Neural cell (in vitro differentiated cells): ENCODE measurements around the gene EXPH5. TPM values are rescaled to one million over a fixed set of nuclear protein-coding genes. Genes with fewer than 3 reads are reported as not detected.

Experiments used
- H2AFZ ChIP-seq: fragments of 200-600, 300-800 bp; sonication (generic), shearing (Covaris generic); 2 replicates; pipeline ENCODE4 v1.6.0; 2014; ENCODE audit warnings: low read depth, mild to moderate bottlenecking, antibody characterized with exemption, low read length, moderate library complexity
- H3F3A ChIP-seq: fragments of 200-600 bp; shearing (Covaris generic); 2 replicates; pipeline ENCODE4 v1.6.1; 2016; ENCODE audit warnings: mild to moderate bottlenecking, moderate library complexity, mixed read lengths, antibody characterized with exemption, low read length; ENCODE audit not compliant: insufficient read depth, poor library complexity, severe bottlenecking
- H3K27ac ChIP-seq: fragments of 200-600, 300-800 bp; sonication (generic), shearing (Covaris generic); 2 replicates; pipeline ENCODE4 v1.5.1; 2014; ENCODE audit warnings: mild to moderate bottlenecking, low read length, moderate library complexity
- H3K27me3 ChIP-seq: fragments of 300-800, 200-600 bp; sonication (generic), shearing (Covaris generic); 2 replicates; pipeline ENCODE4 v1.6.0; 2014; ENCODE audit warnings: mild to moderate bottlenecking, low read depth, low read length, moderate library complexity; ENCODE audit not compliant: insufficient read depth
- H3K36me3 ChIP-seq: fragments of 300-800, 200-600 bp; sonication (generic), shearing (Covaris generic); 2 replicates; pipeline ENCODE4 v1.5.1; 2014; ENCODE audit warnings: mild to moderate bottlenecking, antibody characterized with exemption, low read length, moderate library complexity; ENCODE audit not compliant: insufficient read depth
- H3K4me2 ChIP-seq: fragments of 300-800, 200-600 bp; sonication (generic), shearing (Covaris generic); 2 replicates; pipeline ENCODE4 v1.6.0; 2014; ENCODE audit warnings: mild to moderate bottlenecking, low read length
- H3K4me3 ChIP-seq: fragments of 300-800, 200-600 bp; sonication (generic), shearing (Covaris generic); 2 replicates; pipeline ENCODE4 v1.5.1; 2014; ENCODE audit warnings: mild to moderate bottlenecking, low read length, moderate library complexity
- H3K79me2 ChIP-seq: fragments of 200-600 bp; shearing (Covaris generic); replicated peaks from 2 replicates; pipeline ENCODE4 v1.6.0; 2014; ENCODE audit warnings: mild to moderate bottlenecking, low read length, moderate library complexity; ENCODE audit not compliant: insufficient read depth
- H3K9ac ChIP-seq: fragments of 300-800, 200-600 bp; sonication (generic), shearing (Covaris generic); 2 replicates; pipeline ENCODE4 v1.6.1; 2016; ENCODE audit warnings: mild to moderate bottlenecking, low read length, mixed read lengths
- H3K9me2 ChIP-seq: fragments of 200-600 bp; shearing (Covaris generic); 2 replicates; pipeline ENCODE4 v1.6.1; 2016; ENCODE audit warnings: mild to moderate bottlenecking, low read length, mixed read lengths; ENCODE audit not compliant: insufficient read depth
- H3K9me3 ChIP-seq: fragments of 200-600, 300-800 bp; sonication (generic), shearing (Covaris generic); 2 replicates; pipeline ENCODE4 v1.6.1; 2016; ENCODE audit warnings: mild to moderate bottlenecking, mixed run types, low read length, moderate library complexity, mixed read lengths
- H4K20me1 ChIP-seq: fragments of 200-600 bp; shearing (Covaris generic); 2 replicates; pipeline ENCODE4 v1.6.1; 2016; ENCODE audit warnings: mild to moderate bottlenecking, mixed run types; ENCODE audit not compliant: insufficient read depth
- EP300 ChIP-seq: fragments of 450-650 bp; conservative IDR thresholded peaks from 2 replicates; pipeline ENCODE4 v1.6.1; 2014; ENCODE audit warnings: antibody characterized with exemption, mild to moderate bottlenecking, moderate library complexity; ENCODE audit not compliant: poor library complexity, severe bottlenecking
- EZH2 ChIP-seq: fragments of 200-600, 300-800 bp; shearing (Covaris generic), sonication (generic); IDR thresholded peaks from 2 replicates; pipeline ENCODE4 v1.6.1; 2014; ENCODE audit warnings: antibody characterized with exemption, low read length, borderline replicate concordance, mild to moderate bottlenecking; ENCODE audit not compliant: insufficient read depth, poor library complexity, severe bottlenecking
- MXI1 ChIP-seq: fragments of 450-650 bp; conservative IDR thresholded peaks from 2 replicates; pipeline ENCODE4 v1.6.1; 2014; ENCODE audit warnings: antibody characterized with exemption, mild to moderate bottlenecking; ENCODE audit not compliant: poor library complexity, severe bottlenecking
- POLR2AphosphoS5 ChIP-seq: IDR thresholded peaks from 2 replicates; pipeline ENCODE4 v1.6.1; 2012
- RAD21 ChIP-seq: fragments of 450-650 bp; conservative IDR thresholded peaks from 2 replicates; pipeline ENCODE4 v1.6.1; 2014; ENCODE audit warnings: antibody characterized with exemption, mild to moderate bottlenecking, moderate library complexity
- SMC3 ChIP-seq: fragments of 450-650 bp; conservative IDR thresholded peaks from 2 replicates; pipeline ENCODE4 v1.6.1; 2014; ENCODE audit warnings: antibody characterized with exemption, mild to moderate bottlenecking, moderate library complexity; ENCODE audit not compliant: poor library complexity
- TAF1 ChIP-seq: IDR thresholded peaks from 2 replicates; pipeline ENCODE4 v1.6.1; 2012; ENCODE audit warnings: low read depth
- polyA plus RNA-seq: library from polyadenylated mRNA; depleted of rRNA; stranded (reverse); fragments of >200 nt; gene quantifications from 2 replicates; pipeline ENCODE4 v1.2.3, GENCODE V29; 2014
- TF ChIP-seq, protein P1 (sequence below): IDR thresholded peaks from 2 replicates; pipeline ENCODE4 v1.6.1; 2012; ENCODE audit warnings: borderline replicate concordance
- TF ChIP-seq, protein P2 (sequence below): fragments of 450-650 bp; IDR thresholded peaks from 2 replicates; pipeline ENCODE4 v1.5.1; 2014; ENCODE audit warnings: antibody characterized with exemption, mild to moderate bottlenecking, moderate library complexity; ENCODE audit not compliant: poor library complexity, severe bottlenecking

Gene EXPH5
- polyA plus RNA-seq, 1 donor from 2014 or later: not detected

DNA sequence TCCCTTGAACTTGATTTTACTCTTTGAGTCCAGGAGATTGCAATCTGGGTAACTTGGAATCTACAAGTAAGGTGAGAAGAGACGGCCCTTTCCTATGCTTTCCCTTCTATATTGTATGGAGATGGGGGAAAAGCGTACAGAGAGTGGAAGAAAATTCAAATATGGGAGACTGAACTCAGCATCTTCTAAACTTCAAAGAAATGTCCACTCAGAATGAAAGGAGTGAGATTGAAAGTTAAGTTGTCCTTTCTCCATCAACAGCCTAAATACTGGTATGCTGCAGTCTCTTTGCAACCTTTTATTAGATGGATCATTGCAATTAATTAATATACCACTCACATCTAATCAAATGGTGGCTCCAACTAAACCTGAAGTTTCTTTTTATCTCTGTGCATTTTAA, 6.4 kb upstream of the EXPH5 start:
- Histone ChIP-seq H2AFZ (no peak overlapping the region), H3F3A (no peaks in the 10 kb centered on the region), H3K9me3 (no peaks in the 10 kb centered on the region), H3K4me2 (no peak overlapping the region), H3K9ac (no peak overlapping the region), H4K20me1 (no peaks in the 10 kb centered on the region), H3K27ac (no peak overlapping the region), H3K4me3 (no peak overlapping the region), H3K36me3 (no peaks in the 10 kb centered on the region), H3K9me2 (no peaks in the 10 kb centered on the region), H3K27me3 (no peaks in the 10 kb centered on the region), H3K79me2 (no peaks in the 10 kb centered on the region)
- TF ChIP-seq EZH2: no peak

DNA sequence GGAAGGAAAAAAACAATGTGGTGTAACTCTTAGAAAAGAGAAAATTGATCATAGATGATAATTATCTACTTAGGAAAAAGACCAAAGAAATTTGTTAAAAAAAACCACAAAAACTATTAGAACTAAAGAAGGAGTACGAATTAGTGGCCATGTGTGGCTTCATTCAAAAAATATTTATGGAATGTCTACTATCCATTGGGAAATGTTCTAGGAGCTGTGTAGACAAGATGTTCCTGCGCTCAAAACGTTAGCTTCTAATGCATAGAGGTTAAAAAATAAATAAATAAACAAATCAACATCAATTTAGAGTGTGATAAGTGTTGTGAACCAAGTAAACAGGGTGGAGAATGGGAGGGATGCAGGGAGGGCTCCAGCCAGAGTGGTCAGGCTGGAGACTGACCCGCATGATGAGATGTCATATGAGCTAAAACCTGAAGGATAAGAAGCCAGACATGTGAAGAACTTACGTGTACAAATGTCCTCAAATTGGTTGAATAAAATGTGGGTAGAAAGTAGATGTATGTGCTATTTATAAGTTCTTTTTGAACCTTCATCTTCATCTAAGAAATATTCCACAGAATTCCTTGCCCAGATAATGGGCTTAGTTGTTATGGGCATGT, 4.3 kb upstream of the EXPH5 start:
- H3F3A ChIP-seq: no peaks in the 10 kb centered on the region

DNA sequence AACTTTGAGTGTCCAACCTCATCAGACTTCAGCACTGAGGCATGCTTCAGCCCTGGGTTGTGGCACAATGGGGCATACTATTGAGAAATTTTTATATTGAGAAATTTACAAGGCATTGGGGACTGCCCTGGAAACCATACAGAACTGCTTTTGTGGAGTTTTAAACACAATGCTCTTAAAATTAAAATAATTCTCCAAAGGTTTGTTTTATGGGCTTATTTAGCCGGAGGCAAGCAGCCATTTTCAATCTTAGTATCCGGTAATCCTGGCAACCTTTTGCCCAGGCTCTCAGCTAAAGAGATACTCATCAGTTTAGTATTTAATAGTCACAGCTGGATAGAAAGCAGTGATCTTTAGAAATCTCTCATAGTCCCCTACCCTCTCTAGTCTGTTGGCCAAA, 3.1 kb upstream of the EXPH5 start:
- H3K27ac ChIP-seq: no peak overlapping the region
- H3K4me3 ChIP-seq: no peak overlapping the region
- no peaks in the 10 kb centered on the region for H3K79me2 ChIP-seq
- H3K9me2 ChIP-seq: no peaks in the 10 kb centered on the region
- H2AFZ ChIP-seq: no peak overlapping the region
- H3K27me3 ChIP-seq: peaks cover 22% of the 10 kb centered on the region
- no peak overlapping the region for H3K9ac ChIP-seq
- H3K9me3 ChIP-seq: no peaks in the 10 kb centered on the region
- no peaks in the 10 kb centered on the region for H3F3A ChIP-seq
- no peaks in the 10 kb centered on the region for H4K20me1 ChIP-seq
- no peaks in the 10 kb centered on the region for H3K36me3 ChIP-seq
- no peak for TF ChIP-seq SMC3
- TF ChIP-seq POLR2AphosphoS5: no peak
- no peak for TF ChIP-seq EP300
- no peak for TF ChIP-seq EZH2
- TF ChIP-seq, protein P1, sequence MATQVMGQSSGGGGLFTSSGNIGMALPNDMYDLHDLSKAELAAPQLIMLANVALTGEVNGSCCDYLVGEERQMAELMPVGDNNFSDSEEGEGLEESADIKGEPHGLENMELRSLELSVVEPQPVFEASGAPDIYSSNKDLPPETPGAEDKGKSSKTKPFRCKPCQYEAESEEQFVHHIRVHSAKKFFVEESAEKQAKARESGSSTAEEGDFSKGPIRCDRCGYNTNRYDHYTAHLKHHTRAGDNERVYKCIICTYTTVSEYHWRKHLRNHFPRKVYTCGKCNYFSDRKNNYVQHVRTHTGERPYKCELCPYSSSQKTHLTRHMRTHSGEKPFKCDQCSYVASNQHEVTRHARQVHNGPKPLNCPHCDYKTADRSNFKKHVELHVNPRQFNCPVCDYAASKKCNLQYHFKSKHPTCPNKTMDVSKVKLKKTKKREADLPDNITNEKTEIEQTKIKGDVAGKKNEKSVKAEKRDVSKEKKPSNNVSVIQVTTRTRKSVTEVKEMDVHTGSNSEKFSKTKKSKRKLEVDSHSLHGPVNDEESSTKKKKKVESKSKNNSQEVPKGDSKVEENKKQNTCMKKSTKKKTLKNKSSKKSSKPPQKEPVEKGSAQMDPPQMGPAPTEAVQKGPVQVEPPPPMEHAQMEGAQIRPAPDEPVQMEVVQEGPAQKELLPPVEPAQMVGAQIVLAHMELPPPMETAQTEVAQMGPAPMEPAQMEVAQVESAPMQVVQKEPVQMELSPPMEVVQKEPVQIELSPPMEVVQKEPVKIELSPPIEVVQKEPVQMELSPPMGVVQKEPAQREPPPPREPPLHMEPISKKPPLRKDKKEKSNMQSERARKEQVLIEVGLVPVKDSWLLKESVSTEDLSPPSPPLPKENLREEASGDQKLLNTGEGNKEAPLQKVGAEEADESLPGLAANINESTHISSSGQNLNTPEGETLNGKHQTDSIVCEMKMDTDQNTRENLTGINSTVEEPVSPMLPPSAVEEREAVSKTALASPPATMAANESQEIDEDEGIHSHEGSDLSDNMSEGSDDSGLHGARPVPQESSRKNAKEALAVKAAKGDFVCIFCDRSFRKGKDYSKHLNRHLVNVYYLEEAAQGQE: no peak
- no peak for TF ChIP-seq RAD21
- no peak for TF ChIP-seq MXI1
- TF ChIP-seq, protein P2, sequence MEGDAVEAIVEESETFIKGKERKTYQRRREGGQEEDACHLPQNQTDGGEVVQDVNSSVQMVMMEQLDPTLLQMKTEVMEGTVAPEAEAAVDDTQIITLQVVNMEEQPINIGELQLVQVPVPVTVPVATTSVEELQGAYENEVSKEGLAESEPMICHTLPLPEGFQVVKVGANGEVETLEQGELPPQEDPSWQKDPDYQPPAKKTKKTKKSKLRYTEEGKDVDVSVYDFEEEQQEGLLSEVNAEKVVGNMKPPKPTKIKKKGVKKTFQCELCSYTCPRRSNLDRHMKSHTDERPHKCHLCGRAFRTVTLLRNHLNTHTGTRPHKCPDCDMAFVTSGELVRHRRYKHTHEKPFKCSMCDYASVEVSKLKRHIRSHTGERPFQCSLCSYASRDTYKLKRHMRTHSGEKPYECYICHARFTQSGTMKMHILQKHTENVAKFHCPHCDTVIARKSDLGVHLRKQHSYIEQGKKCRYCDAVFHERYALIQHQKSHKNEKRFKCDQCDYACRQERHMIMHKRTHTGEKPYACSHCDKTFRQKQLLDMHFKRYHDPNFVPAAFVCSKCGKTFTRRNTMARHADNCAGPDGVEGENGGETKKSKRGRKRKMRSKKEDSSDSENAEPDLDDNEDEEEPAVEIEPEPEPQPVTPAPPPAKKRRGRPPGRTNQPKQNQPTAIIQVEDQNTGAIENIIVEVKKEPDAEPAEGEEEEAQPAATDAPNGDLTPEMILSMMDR: no peak
- no peak overlapping the region for H3K4me2 ChIP-seq

More for the DNA sequence above, 4.3 kb upstream of the EXPH5 start:
- Histone ChIP-seq H3K79me2 (no peaks in the 10 kb centered on the region), H3K27ac (no peak overlapping the region), H3K4me3 (no peak overlapping the region), H3K27me3 (peaks cover 10% of the 10 kb centered on the region), H4K20me1 (no peaks in the 10 kb centered on the region), H2AFZ (no peak overlapping the region), H3K36me3 (no peaks in the 10 kb centered on the region), H3K9ac (no peak overlapping the region), H3K4me2 (no peak overlapping the region), H3K9me2 (no peaks in the 10 kb centered on the region), H3K9me3 (no peaks in the 10 kb centered on the region)
- TF ChIP-seq TAF1 (no peak), MXI1 (no peak), POLR2AphosphoS5 (no peak), EZH2 (no peak)
